ENCODE results near the gene RDM1.

DNA sequence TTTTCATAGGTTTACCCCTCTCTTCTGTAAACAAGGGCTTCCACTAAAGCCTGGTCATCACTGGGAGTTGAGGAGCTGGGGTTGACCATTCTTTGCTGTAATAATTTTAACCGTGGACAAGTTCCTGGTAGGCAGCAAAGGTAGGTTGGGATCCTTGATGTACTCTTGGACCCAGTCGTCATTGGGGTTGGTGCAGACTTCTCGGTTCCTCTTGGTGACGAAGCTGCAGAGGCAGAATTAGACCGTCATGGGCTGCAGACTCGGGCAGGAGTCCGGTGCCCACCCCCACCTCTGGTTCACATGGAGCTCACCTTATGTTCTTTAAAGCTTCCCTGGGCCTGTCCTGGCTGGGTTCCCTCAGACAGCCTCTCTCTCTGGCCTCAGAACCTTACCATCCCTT is 46.9 kb upstream of the RDM1 start:
- no peak for TF ChIP-seq TP53 (CRISPR knock-in tag; IDR thresholded peaks at IDR 0.05)
- TF ChIP-seq SREBF2 (IDR thresholded peaks at IDR 0.05) = no peak
- TF ChIP-seq, protein P1, sequence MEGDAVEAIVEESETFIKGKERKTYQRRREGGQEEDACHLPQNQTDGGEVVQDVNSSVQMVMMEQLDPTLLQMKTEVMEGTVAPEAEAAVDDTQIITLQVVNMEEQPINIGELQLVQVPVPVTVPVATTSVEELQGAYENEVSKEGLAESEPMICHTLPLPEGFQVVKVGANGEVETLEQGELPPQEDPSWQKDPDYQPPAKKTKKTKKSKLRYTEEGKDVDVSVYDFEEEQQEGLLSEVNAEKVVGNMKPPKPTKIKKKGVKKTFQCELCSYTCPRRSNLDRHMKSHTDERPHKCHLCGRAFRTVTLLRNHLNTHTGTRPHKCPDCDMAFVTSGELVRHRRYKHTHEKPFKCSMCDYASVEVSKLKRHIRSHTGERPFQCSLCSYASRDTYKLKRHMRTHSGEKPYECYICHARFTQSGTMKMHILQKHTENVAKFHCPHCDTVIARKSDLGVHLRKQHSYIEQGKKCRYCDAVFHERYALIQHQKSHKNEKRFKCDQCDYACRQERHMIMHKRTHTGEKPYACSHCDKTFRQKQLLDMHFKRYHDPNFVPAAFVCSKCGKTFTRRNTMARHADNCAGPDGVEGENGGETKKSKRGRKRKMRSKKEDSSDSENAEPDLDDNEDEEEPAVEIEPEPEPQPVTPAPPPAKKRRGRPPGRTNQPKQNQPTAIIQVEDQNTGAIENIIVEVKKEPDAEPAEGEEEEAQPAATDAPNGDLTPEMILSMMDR (IDR thresholded peaks at IDR 0.05) = no peak
- TF ChIP-seq, protein P2, sequence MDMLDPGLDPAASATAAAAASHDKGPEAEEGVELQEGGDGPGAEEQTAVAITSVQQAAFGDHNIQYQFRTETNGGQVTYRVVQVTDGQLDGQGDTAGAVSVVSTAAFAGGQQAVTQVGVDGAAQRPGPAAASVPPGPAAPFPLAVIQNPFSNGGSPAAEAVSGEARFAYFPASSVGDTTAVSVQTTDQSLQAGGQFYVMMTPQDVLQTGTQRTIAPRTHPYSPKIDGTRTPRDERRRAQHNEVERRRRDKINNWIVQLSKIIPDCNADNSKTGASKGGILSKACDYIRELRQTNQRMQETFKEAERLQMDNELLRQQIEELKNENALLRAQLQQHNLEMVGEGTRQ (IDR thresholded peaks at IDR 0.05) = no peak
- no peak for TF ChIP-seq SMC3 (IDR thresholded peaks at IDR 0.05)
- no peak for TF ChIP-seq POLR2A (IDR thresholded peaks at IDR 0.05; ENCODE audit: low read length)
- TF ChIP-seq, protein P3, sequence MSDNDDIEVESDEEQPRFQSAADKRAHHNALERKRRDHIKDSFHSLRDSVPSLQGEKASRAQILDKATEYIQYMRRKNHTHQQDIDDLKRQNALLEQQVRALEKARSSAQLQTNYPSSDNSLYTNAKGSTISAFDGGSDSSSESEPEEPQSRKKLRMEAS (IDR thresholded peaks at IDR 0.05) = no peak
- TF ChIP-seq, protein P4, sequence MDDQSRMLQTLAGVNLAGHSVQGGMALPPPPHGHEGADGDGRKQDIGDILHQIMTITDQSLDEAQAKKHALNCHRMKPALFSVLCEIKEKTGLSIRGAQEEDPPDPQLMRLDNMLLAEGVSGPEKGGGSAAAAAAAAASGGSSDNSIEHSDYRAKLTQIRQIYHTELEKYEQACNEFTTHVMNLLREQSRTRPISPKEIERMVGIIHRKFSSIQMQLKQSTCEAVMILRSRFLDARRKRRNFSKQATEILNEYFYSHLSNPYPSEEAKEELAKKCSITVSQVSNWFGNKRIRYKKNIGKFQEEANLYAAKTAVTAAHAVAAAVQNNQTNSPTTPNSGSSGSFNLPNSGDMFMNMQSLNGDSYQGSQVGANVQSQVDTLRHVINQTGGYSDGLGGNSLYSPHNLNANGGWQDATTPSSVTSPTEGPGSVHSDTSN (IDR thresholded peaks at IDR 0.05) = no peak
- no peak for TF ChIP-seq EP300 (IDR thresholded peaks at IDR 0.05)
- TF ChIP-seq KDM1A (IDR thresholded peaks at IDR 0.05; ENCODE audit: low read depth) = no peak

All from A549 (cell line).